ENCODE measurements around the gene ABI2.

GRCh38 chr2:203359450-203359849 is 31.3 kb downstream of the ABI2 start:
- TF ChIP-seq CTCF (IDR thresholded peaks at IDR 0.05), result no peak
- TF ChIP-seq POLR2A (IDR thresholded peaks at IDR 0.05), result no peak
